GM19438 (cell line): Measurements from ENCODE around the gene FYCO1.

ENCODE experiments used
- ATAC-seq: cut with Tn5 transposase; IDR thresholded peaks from one replicate; pipeline ENCODE4 v1.9.1; 2021; ENCODE audit warnings: low read depth; ENCODE audit not compliant: unreplicated experiment

Gene FYCO1

DNA sequence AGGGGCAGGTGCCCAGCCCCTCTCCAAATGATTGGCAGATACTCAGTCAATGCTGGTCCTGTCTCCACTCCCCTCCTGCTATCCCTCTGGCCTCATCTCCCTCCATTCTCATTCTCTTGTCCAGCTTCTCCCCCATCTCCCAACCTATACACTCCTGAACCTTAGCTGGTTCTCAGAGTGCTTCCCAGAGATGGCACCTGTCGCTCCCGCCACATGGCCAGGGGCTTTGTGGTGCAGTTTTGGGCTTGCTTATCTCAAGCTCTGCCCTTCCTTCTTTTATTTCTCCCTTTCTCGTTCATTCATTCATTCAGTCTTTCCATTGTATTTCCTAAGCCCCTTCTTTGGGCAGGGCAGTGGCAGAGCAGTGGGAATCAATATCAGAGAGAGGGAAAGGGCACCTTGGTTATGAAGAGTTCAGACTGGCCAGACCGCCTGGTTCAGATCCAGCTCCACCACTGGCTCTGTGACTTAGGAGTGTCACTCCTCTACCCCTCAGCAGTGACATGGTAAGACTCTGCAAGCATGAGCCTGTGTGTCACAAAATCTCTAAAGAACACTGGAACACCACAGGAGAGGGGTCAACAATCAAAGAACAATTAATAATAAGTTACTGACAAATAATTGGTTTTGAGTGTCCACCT is 72.6 kb downstream of the FYCO1 start:
- no peak for ATAC-seq

GRCh38 chr3:45922039-45922326 is 73.6 kb downstream of the FYCO1 start:
- ATAC-seq = no peak

GRCh38 chr3:45921158-45922038 is 74.2 kb downstream of the FYCO1 start:
- ATAC-seq = no peak

DNA sequence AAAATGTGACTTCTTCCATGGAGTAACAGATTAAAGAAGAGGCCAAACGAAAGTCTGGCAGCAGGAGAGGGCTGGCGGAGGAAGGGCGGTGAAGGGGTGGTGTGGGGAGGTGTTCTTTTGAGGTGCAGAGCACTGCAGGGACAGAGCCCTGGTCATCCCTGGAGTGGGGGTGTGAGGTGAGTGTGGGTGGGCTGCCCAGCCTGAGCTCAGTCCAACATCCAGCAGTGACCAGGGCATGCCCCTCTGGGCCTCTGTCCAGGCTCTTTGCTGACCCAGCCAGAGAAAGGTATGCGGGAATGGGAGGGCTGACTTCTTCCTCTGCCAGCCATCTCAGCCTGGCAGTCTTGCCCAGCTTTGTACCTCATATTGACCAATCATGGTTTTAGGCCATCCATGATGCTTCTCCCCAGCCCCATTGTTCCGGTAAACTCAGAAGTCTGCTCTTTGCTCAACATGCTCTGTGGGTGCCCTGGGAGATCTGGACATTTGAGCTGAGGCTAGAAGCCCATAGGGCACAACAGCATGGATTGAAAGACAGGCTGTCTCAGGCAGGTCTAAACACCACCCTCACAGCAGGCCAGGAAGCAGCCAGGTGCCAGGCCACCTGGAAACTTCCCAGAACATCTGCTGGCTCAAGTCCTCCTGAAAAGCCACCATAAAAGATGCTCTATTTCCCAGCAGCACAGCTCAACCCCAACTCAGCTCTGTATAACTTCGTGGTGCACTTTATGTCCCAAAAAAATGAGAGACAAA is 78.3 kb downstream of the FYCO1 start:
- no peak for ATAC-seq

- ATAC-seq = peak; percentile 91
Observed at GRCh38 chr3:45915518-45916231, 79.9 kb downstream of the FYCO1 start.

GRCh38 chr3:45915059-45915439 is 80.6 kb downstream of the FYCO1 start:
- no peak for ATAC-seq

DNA sequence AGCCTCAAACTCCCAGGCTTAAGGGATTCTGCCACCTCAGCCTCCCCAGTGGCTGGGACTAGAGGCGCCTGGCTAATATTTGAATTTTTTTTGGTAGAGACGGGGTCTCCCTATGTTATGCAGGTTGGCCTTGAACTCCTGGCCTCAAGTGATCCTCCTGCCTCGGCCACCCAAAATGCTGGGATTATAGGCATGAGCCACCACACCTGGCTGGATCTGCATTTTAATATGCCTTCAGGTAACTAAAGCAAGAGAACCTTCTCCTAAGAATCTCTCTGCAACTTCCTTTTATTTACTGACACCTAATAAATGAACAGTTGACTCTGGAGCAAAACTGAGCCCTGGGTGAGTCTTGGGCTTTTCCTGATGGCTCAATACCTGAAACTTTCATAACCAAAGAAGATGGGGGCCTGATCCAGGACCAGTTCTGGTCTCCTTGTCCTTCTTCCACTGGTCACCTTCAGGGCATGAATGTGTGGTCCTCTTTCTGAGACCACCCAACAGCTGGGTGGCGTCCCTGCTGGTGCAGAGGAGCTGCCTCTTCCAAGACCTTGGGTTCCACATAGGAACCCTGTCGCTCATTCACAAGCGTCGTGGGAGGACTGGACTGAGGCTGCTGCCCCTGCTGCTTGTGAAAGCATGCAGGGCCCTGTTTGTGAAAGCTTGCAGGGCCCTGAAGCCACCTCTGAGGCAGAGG is 81.1 kb downstream of the FYCO1 start:
- no peak for ATAC-seq

- ATAC-seq = no peak
Observed at GRCh38 chr3:45912435-45912834, 83.2 kb downstream of the FYCO1 start.

DNA sequence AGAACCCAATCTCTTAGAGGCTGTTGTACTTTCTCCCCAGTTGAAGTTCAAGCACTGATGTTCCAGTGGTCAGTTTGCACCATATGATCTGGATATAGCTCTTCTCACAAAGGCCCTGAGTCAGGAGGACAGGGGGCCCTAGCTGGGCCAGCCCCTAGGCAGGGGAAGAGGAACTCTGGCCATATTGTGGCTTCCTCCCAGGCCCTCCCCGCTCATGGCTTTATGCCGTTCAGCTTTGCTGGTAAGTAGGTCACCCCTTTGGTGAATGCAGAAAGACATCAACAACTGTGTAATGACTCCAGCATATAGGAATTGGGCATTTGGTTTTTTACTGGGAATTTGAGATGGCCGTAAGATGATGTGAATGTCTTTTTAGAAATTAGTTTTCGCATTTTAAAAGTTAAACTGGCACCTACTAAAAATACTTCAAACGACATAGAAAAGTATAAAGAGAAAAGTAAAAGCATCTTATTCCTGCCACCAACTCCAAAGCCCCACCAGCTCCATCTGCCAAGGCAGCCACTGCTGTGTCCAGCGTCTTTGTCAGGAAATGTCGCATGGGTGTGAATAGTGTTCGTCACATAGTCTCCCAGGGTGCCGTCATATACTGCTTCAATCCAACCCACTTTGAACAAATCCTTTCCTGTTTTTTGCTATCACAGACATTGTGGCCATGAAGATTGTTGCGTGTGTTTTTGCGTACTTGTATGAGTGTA is 84.0 kb downstream of the FYCO1 start:
- no peak for ATAC-seq

- ATAC-seq = no peak
Observed at GRCh38 chr3:45910892-45911291, 84.7 kb downstream of the FYCO1 start.

DNA sequence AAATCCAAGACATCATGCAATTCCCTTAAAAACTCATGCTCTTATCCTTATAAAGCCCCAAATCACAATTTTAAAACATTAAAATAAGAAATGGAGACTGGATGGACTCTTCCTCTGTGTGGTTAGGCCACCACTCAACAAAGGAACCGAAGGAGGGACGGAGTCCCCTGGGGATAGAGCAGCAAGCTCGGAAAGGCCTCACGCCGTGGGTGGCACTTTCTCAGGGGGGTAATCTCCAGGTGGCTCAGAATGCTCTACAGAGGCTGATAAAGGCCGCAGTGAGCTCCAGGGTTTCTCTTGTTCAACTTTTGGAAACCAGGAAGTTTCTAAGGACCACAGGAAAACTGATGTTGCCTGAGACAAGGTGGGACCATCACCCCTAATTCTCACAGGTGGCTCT is 86.1 kb downstream of the FYCO1 start:
- ATAC-seq = no peak

DNA sequence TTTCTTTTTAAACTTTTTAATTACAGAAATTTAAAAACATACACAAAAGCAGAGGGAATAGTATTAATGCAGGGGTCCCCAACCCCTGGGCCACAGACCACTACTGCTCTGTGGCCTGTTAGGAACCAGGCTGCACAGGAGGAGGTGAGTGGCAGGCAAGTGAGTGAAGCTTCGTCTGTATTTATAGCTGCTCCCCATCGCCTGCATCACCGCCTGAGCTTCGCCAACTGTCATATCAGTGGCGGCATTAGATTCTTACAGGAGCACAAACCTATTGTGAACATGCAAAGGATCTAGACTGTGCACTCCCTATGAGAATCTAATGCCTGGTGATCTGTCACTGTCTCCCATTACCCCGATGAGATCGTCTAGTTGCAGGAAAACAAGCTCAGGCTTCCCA is 86.9 kb downstream of the FYCO1 start:
- ATAC-seq = no peak

DNA sequence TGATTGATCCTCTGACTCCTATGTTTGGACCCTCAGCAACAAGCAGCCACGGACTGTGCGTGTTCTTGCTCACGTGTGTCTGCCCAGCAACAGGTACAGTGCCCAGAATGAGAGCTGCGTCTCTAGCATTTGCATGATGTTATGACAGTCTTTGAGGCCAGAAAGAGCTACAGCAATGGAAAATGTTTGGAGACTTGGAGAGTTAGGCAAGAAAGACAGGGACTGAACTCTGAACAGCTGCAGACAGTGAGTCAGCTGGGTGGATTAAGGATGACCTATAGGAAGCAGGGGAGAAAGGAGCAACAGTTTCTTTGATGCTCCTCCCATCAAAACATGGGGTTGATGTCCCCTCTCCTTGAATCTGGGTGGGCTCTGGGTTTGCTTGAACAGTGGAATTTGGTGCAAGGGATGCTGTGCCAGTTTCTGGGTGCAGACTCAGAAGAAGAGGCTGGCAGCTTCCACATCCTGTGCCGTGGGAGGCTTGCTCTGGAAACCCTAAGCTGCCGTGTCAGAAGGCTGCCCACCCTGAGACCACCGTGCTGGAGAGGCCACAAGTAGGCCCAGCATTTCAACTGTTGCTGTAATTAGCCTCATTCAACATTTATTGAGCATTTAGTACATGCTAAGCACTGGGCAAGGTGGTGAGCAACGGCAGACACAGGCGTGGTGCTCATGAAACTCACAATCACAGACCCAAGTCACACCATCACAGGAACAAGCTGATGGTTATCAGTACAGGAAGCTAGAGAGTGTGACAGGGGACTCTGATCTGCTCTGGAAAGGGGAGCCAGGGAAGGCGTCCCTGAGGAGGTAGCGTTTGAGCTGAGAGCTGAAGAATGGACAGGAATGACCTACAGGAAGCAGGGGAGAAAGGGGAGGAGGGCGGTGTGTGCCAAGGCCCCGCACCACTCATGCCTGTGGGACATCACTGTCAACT is 87.6 kb downstream of the FYCO1 start:
- no peak for ATAC-seq

DNA sequence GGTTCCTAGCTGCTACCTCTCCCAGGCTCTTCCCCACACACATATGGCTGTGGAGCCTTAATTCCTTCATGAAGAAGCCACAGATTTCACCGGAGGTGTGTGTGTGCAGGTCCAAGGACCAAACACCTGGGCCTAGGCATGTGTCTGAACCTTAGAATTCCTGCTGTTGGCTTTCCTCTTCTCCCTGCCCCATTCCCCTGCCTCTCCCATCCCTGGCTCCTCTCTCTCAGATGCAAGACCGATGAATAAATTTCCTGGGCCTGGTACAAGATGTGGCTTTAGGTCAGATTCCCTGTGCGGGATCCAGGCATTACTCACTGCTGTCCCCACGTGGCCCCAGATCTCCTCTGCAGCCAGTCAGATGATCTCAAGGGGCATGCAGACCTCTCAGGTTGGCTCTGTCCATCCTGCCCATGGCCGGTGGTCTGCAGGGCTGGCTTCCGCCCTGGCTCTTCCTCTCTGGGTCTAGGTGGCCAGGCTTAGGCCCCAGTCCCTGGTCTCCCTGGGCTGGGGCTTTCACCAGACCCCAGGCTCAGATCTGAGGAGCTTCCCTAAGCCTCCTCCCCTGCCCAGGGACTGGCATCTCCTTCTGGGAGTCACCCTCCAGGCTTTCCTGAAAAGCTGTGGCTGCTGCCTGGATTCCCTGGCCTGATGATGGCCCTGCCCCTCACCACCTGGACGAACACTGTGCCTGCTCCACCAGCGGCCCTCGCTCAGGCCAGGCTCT is 88.8 kb downstream of the FYCO1 start:
- no peak for ATAC-seq

DNA sequence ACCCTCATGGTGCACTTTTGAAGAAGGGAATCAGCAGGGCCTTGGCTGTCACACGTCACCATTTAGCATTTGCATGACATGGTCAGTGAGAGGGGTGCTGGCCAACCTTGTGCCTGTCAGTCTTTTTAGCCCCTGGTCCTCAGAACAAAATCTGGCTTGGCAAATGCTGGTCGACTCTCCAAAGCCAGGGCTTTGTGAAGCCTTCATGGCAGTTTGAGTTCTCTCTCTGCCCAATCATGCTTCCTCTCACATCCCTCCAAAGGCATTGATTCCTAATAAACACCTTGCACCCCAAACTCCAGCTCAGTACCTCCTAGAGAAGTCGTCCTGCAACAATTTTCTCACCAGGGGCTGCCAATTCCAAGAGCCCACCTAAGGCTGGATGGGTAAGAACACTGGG is 89.9 kb downstream of the FYCO1 start:
- ATAC-seq = no peak

- no peak for ATAC-seq
Observed at GRCh38 chr3:45904931-45905330, 90.7 kb downstream of the FYCO1 start.

DNA sequence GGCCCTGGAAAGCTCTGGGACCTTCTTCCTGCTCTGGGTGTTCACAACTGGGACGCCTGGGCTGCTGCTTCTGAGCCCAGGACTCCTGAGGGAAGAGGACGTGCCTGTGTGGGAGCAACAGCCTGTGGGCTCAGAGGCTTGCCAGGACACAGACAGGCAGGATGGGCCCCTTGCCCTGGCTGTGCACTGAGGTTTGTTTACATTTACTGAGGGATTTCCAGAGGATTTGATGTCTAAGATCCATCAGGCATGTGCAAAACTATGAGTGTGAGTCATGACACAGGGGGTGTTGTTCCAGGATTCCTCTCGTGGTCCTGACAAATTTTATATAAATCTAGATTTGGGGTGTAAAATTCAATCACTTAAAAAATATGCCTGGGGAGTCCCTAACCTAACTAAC is 98.7 kb downstream of the FYCO1 start:
- no peak for ATAC-seq
